Measurements from ENCODE around the gene ACTN3.

- TF ChIP-seq EZH2phosphoT487 (IDR thresholded peaks at IDR 0.05; ENCODE audit: insufficient read depth, low read depth) = no peak
- TF ChIP-seq EZH2 (IDR thresholded peaks at IDR 0.05; ENCODE audit: insufficient read depth, poor library complexity, severe bottlenecking) = no peak
Measured at GRCh38 chr11:66532784-66533183, 13.9 kb upstream of the ACTN3 start.

Measured in GM23248 (cell line).